NCI-H526 treated with DMSO at 0.1 percent for 48 hours (cell line): ENCODE measurements around the gene RANGAP1.
A peak's percentile ranks its signal among the peaks of the same experiment; 100 is the strongest.

ENCODE experiments used
- DNase-seq: peaks from one replicate; lab custom pipeline; 2025; lab: John Stamatoyannopoulos, UW

RANGAP1 gene, protein sequence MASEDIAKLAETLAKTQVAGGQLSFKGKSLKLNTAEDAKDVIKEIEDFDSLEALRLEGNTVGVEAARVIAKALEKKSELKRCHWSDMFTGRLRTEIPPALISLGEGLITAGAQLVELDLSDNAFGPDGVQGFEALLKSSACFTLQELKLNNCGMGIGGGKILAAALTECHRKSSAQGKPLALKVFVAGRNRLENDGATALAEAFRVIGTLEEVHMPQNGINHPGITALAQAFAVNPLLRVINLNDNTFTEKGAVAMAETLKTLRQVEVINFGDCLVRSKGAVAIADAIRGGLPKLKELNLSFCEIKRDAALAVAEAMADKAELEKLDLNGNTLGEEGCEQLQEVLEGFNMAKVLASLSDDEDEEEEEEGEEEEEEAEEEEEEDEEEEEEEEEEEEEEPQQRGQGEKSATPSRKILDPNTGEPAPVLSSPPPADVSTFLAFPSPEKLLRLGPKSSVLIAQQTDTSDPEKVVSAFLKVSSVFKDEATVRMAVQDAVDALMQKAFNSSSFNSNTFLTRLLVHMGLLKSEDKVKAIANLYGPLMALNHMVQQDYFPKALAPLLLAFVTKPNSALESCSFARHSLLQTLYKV

DNA sequence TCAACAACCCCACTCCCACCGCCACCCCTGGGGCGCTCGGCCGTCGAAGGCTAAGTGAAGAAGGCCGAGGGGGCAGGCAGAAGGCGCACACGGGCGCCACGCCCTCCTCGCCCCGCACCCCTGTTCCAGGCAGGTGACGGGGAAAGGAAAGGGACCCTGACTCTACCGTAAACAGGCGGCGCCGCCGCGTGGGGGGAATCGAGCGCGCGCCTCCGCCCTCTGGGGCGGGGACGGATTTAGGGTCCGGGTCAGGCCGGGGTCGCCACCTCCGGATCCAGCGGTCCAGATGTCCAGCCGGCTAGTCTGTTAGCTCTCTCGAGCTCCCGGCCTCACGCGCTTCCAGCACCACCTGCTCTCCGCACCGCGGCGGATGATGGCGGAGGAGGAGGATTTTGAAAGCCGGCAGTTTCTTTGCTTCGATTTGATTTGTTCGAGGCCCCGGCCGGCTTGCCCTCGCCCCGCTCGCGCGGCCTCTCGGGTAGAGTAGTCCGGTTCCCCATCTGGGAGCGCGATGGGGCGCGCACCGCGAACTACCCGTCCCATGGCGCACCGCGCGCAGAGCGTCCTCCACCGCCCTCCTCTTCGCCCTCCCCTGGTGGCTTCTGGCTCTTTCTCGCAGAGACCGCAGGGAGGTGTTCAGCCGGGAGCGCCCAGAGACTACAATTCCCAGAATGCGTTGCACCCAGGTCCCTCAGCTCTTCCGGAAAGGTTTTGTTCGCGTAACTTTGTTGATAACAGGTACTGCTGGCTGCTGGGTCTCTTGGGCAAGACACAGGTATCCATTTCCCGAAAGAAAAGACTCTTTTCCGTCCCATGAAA, at the start of gene RANGAP1:
Gene RANGAP1, minus strand, starts transcription at position 368 of the 819 bp plus-strand sequence. CDS start 5,143 bp downstream, outside the sequence.
- DNase-seq: peak; percentile 91

GRCh38 chr22:41334951-41335635, 49.1 kb upstream of the RANGAP1 start:
- DNase-seq: no peak

- no peak for DNase-seq
These were observed 48.2 kb upstream of the RANGAP1 start for GRCh38 chr22:41334215-41334614.

- no peak for DNase-seq
These were observed 47.8 kb upstream of the RANGAP1 start for GRCh38 chr22:41333806-41334205.

GRCh38 chr22:41332217-41332939, 46.4 kb upstream of the RANGAP1 start:
- DNase-seq: no peak

- no peak for DNase-seq
These were observed 44.2 kb upstream of the RANGAP1 start for GRCh38 chr22:41330169-41330568.

GRCh38 chr22:41327124-41327523, 41.1 kb upstream of the RANGAP1 start:
- no peak for DNase-seq

DNA sequence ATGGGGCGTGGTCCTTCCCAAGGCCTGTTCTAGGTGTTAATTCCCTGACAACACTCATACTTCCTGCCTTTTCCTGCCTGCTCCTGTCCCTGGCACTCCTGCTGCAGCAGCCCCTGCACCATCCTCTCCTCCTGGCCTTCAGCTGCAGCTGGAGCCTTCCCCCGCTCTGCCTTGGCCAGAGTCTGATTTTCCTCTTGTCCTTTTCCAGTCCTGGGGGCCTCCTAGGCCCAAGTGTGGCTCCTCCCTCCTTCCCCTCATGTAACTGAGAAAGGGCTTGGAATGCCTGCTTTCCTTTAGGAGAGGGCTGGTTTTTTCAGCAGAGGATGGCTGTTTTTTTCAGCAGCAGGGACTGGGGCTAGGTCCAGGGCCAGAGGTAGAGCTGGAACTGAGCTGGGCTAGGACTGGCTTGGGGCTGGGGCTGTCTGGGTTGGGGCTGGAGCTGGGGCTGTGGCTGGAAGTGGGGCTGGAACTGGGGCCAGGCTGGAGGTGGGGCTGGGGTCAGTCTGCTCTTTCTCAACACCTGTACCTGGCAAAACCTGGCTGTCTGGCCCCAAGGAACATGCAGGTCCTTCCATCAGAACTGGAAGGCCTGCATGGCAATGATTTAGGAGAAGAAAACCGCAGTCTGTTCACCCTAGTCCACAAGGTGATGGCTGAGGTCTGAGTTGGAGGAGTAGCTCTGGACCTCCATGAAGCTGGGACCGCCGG, 39.0 kb upstream of the RANGAP1 start:
- DNase-seq: no peak

GRCh38 chr22:41320416-41321240, 34.6 kb upstream of the RANGAP1 start:
- no peak for DNase-seq

- DNase-seq: no peak
These were observed 29.6 kb upstream of the RANGAP1 start for GRCh38 chr22:41315586-41315985.

DNA sequence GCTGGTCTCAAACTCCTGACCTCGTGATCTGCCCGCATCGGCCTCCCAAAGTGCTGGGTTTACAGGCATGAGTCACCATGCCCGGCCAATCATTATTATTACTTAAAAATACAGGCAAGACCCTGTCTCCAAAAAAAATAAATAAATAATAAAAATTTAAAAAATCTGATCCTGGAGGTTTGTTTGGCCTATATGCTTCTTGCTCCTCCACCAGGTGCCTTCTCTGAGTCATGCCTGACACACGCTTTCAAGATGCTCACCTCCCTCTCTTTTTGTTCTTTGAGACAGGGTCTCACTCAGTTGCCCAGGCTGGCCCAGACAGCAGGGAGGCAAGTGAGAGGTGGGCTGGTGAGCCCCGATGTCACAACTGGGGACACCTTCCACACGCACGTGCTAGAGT, 28.8 kb upstream of the RANGAP1 start:
- DNase-seq: no peak

GRCh38 chr22:41311487-41311886, 25.5 kb upstream of the RANGAP1 start:
- no peak for DNase-seq

GRCh38 chr22:41310336-41310735, 24.3 kb upstream of the RANGAP1 start:
- DNase-seq: no peak

- DNase-seq: no peak
These were observed 22.6 kb upstream of the RANGAP1 start for GRCh38 chr22:41308544-41308947.

GRCh38 chr22:41308054-41308453, 22.1 kb upstream of the RANGAP1 start:
- no peak for DNase-seq

GRCh38 chr22:41305646-41306045, 19.7 kb upstream of the RANGAP1 start:
- DNase-seq: no peak

DNA sequence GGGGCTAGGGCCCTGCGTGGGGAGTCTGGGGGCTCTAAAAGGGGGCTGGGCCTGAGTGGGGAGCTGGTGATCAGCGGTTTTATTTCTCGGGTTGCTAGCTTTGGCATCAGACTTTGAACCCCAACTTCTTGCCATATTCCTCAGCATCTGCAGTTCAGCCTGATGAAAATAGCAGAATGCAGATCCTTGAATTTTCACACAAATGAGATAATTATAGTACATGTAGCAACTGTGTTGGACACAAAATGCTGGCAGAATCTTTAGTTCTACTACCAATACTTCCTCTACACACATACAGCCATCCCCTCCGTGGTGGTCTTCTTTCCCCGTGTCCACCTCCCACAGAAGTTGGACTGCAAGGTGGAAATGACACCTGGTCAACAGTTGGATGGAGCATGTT, 16.8 kb upstream of the RANGAP1 start:
- DNase-seq: no peak

- DNase-seq: no peak
These were observed 16.2 kb upstream of the RANGAP1 start for GRCh38 chr22:41302021-41302767.
